CD4-positive, alpha-beta T cell treated with Interleukin-17A for 1 hour (primary cell): Measurements from ENCODE around the gene AOPEP.

Experiments used
- DNase-seq: peaks from one replicate; pipeline ENCODE4 v3.0.0-alpha.2; 2020

Gene AOPEP

DNA sequence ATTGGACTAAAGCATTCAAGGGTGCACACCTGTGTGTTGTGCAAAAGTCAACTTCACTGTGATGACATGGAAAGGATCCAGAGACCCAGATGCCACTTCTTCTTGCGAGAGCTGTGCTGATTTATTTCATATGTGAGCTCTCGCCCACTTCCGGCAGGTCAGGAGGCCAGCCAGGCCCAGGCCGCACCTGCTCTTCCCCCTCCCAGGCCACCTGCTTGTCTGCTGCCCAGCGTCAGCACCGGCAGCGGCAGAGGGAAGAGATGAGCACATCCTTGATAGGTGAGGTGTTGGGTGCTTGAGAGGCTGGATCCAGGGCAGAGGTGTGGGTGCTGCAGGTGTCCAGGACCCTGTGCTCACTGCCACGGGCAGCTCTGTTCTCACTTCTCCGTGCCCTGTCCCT is 348.1 kb downstream of the AOPEP start:
- DNase-seq: no peak

DNA sequence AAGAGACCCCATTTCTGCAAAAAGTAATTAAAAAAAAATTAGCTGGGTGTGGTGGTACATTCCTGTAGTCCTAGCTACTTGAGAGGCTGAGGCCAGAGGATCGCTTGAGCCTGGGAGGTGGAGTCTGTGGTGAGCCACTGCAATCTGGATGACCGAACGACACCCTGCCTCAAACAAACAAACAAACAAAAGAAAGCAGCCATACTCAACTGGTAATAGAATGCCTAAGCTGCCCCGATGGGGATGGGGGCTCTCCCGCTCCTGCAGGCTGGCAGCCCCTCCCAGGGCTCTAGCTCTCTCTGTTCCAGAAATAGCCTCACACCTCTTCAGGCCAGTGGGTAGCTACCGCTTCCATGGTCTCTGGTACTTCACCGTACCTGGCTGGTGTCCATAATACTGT is 349.2 kb downstream of the AOPEP start:
- no peak for DNase-seq

DNA sequence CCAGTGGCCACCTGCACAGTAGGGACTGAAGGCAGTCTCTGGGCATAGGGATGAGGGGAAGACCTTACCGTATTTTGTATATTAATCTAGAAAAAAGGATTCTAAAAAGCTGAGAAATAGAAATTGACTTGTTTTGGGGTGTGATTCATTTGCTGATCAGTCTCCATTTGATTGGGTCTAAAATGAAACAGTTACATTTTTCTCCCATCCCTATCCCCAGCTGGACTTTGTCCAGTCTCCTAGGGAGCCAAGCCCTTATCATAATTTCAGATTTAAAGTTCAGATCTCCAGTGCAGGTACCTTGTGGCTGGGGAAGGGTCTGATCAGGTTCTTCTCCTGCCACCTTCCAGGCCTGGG is 350.2 kb downstream of the AOPEP start:
- no peak for DNase-seq

DNA sequence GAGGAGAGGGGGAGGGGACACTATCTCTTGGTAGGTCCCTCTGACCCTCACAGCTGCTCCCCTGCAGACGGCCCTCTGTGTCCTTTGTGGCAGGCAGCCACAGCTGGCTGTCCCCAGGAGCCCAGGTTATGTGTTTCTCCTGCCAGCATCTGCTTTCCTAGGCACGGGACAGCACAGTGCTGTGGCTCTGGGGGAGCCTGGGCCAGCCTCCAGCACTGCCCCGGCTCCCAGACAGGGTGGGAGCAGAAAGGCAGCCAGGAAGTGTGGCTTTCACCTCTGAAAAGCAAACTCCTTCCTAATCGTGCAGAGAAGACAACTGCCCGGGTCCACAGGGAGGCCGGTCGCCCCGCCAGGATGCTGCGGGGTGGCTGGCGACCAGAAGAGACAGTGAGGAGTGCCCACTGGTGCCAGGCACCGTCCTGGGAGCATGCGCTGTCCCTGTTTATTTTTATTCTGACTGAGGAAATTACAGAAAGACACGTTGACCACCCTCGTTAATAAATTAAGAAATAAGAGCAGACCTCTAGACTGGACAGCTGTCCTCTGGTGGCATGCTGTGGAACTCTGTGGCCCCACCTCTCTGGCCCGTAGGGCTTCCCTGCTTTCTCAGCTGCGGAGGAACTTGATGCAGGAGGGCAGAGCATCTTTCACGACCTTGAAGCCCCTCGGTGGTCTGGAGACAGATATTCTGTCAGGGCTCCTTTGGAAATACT is 350.7 kb downstream of the AOPEP start:
- no peak for DNase-seq

DNA sequence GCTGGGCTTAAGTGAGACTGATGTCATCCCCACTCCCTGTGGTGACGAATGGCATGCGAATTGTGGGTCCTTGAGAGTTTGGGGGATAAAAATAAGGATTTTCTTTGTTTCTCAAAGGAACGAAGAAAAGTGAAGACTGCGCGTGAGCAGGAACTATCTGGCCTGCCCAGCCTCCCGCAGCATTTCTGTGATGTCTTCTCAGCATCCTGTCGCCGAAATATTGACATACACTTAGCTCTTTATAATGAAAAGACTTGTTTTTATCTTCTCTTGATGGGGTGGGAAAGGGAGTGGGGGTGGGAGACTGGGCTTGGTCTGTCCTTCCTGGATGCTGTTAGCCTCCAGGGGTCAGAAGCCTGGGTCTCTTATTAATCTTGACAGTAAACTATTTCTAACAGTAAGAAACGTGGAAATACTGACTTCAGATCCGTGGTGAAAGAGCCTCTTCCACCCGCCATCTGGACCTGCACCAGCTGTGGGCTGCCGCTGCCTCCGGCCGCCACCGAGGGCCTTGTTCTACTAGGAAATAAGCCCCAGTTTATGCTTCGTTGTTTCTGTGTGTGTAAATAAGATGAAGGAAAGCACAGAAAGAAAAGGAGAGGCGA is 351.4 kb downstream of the AOPEP start:
- DNase-seq: no peak

DNA sequence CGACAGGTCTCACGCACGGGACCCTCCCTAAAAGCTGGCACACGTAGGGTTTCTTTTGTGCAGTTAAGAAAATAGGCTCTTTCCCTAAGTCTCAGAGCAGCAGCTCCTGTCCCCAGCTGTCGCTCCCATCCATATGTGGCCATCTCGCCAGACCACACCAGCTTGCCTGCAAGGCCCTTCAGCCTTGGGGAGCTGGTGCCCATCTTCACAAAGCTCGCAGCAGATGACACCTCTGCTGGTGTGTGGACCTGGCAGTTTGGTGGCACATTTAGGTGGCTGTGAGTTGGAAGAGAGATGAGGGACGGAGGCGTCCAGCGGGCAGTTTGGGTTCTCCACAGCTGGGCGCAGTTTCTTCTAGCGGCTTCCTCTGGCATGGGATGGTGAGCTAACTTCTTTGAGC is 352.0 kb downstream of the AOPEP start:
- no peak for DNase-seq

DNA sequence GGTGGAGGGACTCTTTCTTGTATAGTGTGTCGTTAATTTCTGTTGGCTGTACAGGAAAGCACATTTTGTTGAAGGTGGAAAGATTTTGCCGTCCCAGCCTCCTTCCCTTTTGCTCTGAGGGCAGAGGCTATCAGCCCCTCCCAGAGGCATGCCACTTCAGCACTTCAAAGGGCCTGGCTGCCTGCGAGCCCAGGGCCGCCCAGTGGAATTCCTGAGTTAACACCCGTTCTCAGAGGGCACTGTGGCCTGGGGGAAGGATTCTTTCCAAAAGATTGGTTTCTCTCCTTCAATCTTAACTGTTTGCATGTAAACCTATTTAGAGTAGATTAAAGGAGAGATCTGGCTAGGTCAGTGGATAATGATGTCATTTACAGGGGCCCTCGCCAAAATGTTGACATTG is 352.4 kb downstream of the AOPEP start:
- DNase-seq: no peak

DNA sequence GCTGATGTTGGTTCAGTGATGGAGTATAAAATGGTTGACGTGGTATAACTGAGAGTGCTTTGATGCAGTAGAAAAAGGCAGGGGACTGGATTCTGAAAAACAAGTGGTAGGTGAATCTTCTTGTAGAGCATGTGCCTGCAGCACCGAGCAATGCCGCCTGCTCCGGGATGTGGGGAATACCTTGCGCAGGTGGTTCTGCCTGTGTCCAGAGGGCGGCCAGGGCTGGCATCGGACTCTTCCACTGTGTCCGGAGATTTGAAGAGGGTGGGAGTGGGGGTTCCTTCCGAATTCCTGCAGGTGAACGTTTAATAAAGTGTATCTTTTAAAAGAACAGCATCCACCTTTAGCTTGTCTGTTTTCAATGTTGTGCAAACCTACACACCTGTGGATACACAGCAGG is 353.0 kb downstream of the AOPEP start:
- no peak for DNase-seq

DNA sequence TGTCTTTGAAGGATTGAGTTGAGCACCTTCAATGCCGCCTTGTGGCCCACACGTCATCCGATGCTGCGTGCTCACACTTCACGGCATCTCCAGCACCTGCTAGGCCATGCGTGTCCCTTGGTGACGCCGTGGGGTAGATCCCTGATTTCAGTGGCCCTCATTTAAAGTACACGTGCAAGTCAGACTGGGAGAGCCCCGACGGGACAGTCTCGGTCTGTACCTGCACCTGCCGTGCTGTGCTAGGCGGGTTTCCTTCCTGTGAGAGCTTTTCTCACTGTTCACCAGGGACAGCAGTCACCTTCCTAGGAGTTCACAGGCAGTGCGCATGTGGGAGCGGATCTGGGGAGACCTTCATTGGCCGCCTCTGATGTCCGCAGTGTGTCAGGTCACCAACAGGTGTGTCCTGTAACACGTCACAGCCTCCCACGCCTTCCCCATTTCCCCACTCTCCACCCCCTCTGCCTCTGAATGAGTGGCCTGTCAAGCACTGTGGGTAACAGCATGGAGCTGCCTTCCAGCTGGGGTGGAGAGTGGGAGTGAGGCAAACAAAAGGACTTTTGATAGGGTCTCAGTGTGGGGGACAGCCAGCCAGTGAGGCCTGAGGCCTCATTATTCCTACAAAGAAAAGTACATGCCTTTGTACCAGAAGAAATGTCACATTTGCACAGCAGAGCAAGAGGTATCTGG is 354.6 kb downstream of the AOPEP start:
- no peak for DNase-seq

DNA sequence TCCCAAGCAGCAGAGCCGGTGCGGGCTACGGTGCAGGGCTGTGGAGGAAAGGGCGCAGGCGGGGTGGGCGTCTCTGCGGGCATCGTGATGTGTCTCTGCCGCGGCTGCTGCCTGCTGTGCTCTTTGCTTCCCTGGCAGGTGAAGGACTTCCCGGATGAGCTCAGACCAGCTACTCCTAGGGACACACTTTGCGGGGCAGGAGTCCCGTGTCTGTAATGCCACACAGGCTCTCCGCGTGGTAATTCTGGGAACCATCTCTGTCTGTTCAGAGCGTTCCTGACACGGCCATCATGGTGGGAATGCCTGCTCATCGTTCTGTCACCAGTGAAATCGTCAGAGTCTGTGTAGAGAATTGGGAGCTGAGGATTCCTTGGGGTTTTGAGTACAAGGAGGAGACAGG is 355.5 kb downstream of the AOPEP start:
- DNase-seq: no peak

DNA sequence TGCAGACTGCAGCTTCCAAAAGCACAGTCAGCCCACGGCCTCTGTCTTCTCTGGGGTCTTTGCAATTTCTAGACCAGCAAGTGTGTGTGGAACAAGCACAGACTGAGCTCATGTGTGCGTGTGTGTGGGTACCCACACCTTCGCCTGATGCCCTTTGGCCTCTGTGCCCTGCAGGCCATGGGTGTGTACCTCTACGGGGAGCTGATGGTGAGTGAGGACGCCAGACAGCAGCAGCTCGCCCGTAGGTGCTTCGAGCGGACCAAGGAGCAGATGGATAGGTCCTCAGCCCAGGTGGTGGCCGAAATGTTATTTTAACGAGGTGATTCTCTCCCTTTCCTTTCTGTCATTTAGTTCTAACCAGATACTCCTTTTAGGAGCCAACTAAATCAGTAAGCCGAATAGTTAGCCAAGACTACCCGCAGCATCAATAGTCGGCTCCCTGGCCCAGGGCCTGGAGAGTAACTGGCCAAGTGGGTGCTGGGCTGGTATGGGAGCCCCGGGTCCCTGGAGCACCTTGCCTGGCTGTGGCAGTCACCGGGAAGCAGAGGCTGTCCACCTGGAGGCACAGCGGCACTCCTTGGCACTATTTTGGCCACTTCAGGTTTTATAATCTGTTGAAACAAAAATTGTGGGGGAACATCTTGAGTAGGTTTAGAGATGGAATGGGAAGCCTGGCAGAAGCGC is 356.0 kb downstream of the AOPEP start:
- DNase-seq: no peak

DNA sequence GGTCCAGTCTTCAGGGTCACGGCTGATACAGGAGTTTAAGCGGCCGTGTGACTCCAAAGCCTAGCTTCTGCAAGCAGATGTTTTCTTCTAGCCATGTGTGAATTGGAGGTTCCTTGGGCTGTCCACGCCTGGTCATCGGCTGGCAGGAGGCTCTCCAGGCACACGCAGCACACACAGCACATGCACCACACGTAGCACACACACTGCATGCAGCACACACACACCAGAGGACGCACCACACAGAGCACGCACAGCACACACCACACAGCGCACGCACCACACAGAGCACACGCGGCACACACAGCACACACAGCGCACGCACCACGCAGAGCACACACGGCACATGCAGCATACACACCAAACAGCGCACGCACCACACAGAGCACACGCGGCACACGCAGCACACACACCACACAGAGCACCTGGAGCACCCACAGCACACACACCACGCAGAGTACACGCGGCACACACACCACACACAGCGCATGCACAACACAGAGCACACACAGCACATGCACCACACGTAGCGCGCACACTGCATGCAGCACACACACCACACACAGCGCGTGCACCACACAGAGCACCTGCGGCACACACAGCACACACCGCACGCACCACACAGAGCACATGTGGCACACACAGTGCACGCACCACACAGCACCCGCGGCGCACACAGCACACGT is 356.7 kb downstream of the AOPEP start:
- DNase-seq: no peak

DNA sequence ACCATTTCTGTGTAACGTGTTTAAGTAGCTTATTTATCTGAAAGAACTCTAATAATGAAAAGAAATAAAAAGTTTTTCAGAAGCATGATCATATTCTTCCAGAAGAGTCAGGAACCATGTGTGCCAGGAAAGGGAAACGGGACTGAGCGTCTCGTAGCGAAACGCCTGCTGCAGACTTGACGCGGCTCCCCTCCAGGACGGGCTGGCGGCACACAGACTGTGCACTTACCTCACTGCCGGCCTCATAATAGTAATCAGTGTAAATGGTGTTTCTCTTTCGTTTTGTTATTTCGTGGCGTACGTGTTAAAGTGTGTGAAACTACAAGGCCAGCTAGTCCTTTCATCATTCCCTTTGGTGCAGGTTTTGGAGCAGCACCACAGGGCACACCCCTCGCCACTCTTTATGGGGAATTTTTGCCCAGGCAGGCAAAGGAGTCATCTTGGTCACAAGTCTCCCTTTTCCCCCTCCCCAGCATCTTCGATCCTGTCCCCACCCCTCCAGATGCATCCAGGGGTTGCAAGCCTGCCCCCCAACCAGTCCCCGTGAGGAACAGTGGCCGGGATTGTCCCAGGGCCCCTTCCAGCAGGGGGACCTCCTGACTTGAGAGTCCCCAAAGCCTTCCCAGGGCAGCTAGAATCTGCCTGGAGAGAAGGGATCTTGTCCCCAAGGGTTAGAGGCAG is 357.9 kb downstream of the AOPEP start:
- no peak for DNase-seq

DNA sequence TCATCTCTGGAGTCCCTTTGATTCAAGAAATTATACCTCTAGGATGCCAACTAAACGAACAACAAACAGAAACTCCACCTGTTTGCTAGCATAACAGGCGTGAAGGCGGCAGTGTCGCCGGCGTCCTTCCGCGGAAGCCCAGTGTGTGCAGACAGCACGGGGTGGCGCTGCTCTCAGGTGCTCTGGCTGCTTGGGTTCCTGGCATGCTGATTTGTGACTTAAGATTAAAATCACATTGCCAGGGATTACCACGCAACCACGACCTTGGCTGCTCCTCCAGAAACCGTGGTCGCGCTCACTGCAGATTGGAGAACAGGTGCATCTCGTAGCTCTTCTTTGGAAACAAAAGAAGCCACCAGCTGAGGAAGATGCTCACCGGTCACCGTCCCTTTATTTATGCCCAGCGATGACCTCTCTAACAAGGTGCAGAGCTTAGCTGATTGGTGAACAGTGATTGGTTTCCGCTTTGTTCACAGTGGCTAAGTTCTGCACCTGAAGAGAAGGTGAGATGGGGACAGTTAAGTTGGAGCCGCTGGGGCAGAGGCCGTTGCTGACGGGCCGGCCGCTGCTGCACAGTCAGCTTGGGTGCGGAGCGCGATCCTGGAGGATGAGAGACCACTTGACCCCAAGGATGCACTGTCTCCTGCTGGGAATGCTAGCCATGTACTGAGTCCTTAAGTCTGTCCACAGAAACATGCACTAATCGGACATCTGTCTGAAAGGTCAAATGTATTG is 358.7 kb downstream of the AOPEP start:
- DNase-seq: no peak

DNA sequence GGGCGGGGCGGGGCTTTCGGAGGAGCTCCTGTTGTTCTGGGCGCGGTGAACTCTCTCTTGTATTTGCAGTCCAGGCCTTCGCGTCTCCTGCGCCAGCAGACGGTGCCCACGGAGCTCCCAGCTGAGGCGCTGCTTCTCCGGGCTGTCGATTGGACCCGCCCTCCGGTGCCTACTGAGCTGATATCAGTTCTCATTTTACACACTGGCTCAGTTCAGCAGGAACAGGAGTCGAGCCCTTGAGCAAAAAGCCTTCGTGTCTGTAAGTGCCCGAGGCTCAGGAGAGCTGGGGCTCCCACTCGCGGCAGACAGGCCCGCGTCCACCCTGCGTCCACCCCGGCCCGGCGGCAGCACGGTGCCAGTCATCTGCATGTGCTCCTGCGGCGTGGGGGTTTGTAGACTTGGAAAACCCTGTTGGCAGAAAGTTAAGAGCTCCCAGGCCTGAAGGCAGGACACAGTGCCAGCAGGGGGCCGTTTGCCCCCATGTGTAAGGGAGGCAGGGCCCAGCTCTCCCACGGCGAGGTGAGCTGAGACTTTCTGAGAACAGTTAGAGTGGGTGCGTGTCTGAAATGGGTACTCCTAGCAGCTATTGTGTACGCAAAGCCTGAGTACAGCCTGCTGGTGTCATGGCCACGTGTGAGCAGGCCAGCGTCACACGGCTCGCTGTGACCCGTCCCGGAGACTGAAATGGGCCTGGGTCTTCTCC is 359.5 kb downstream of the AOPEP start:
- no peak for DNase-seq

DNA sequence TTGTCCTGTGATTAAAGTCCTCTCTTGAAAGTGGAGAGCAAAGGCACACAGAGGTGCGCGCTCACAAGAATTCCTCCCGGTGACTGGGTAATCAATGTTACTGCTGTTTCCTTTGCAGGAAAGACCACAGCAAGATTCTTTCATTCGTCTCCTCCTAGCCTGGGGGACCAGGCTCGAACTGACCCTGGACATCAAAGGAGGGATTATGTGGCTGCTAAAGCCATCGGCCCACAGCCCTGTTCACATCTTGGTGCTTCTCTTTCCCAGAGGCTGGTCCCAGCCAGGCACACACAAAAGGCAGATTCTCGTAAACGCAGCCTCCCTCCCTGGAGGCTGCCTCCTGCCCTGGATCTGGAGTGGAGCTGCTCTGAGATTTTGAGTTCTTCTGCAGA is 360.1 kb downstream of the AOPEP start:
- DNase-seq: no peak

DNA sequence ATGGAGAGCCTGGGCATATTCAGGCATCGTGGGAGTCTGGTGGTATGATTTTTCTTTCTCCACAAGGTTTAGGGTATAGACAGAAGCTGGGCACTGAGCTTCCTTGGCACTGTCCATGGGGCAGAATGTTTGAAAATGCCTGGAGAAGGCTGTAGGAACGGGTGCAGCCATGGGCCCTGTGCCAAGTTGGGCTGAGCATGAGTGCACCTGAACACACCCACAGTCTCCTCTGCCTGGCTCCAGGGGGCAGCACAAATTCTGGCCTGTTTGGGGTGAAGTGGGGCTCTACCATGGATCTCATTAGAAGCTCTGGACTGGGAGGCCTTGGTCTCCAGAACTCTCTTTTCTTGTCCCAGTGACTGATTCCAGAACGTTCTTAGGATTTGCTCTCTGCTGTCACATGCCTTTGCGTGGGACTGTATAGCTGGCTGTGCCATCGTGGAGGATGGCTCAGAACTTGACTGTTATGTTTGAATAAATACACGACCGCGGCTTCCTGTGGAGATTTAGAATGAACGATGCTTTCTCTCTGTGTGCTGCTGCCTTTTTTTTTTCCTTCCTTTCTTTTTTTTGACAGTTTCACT is 361.3 kb downstream of the AOPEP start:
- no peak for DNase-seq

DNA sequence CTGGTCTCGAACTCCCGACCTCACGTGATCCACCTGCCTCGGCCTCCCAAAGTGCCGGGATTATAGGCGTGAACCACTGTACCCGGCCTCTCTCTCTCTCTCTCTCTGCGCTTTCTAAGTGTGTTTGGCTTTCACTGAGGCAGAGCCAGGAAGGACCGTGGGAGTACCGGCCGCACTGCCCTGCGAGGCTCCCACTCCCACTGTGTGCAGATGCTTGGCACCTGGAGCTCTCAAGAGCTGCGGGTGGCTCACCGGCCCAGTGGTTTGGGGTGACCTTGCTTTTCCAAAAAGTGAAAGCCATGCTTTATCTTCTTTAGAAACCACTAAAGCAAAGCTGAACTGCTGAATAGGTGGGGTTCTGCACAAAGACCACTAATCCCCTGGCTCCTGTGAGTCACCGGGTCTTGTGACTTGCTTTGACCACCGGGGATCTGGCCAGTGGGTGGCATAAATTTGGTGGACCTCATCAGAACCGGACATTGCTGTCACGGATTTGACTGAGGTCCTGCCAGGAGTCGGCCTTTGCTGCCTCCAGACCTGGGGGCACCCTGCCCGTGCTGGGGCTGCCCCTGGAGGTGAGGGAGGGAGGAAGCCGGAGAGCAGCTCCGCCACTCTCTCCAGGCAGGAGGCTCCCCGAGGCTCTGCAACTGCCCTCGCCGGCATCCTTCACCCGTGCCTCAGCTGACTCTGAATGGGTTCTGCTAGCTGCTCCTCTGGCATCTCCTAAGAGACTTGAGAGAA is 362.1 kb downstream of the AOPEP start:
- no peak for DNase-seq

DNA sequence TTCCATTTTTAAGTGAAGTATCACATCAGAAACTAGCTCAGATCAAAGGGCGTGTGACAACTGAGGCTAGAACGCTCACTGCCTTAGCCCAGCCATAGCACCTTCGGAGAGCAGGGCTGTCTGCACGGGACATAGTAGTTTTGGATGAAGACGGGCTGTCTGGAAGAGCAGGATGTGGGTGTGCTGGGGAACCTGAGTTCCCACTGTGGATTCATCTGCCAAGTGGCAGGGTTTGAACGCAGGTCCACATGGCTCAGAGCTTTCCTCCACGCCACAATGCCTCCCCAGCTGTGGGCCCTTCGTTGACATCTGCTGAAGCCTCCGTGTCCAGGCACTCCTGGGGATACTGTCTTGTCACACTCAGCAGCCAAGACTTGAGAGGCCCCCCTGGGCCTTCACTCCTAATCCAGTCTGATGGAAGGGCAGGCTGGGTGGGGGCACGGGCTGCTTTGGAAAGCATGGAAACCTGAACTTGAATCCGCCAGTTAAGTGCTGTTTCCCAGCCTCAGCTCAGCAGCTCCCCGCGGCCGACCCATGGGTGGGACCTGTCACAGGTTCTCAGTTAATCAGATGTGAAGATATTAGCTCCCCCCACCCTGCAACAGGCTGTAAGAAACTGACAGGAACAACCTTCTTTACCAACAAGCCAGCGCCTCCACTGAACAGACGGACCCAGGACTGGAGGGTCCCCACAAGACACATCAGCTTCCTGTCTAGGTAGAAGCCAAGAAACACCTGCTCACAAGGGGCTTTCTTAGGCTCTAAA is 362.9 kb downstream of the AOPEP start:
- DNase-seq: no peak
